Peyer's patch (tissue), 4 donors: ENCODE measurements around the gene HABP4.

Experiments used
- POLR2A ChIP-seq, 2 donors: fragments of 450-650 bp; IDR thresholded peaks; one replicate each; pipeline ENCODE4 v1.5.1; 2017; ENCODE audit warnings: antibody characterized with exemption in 2 of 2, mild to moderate bottlenecking in 2 of 2, moderate library complexity in 2 of 2
- TF ChIP-seq, protein P1 (sequence below), 6 experiments: fragments of 450-650 bp in 4 of 6; fragments of 200-600 bp in 2 of 6; sonication (generic) in 1 of 6; IDR thresholded peaks; one replicate each; pipeline ENCODE4 v1.5.1; 2017 to 2019; ENCODE audit warnings: antibody characterized with exemption in 6 of 6, mild to moderate bottlenecking in 3 of 6, moderate library complexity in 1 of 6

DNA sequence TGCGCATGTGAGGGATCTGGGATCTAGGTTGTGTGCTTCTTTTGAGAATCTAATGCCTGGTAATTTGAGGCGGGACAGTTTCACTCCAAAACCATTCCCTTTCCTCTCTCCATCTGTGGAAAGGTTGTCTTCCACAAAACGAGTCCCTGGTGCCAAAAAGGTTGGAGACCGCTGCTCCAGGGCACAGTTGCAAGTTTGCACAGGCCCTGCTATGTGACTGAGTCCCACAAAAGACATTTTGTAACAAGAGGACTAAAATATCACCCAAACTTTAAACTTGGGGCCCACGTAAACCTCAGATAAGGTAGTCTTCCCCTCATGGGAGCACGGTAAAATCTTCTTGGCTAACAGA is 26.0 kb upstream of the HABP4 start:
- TF ChIP-seq POLR2A (IDR thresholded peaks at IDR 0.05), result no peak
- TF ChIP-seq, protein P1, sequence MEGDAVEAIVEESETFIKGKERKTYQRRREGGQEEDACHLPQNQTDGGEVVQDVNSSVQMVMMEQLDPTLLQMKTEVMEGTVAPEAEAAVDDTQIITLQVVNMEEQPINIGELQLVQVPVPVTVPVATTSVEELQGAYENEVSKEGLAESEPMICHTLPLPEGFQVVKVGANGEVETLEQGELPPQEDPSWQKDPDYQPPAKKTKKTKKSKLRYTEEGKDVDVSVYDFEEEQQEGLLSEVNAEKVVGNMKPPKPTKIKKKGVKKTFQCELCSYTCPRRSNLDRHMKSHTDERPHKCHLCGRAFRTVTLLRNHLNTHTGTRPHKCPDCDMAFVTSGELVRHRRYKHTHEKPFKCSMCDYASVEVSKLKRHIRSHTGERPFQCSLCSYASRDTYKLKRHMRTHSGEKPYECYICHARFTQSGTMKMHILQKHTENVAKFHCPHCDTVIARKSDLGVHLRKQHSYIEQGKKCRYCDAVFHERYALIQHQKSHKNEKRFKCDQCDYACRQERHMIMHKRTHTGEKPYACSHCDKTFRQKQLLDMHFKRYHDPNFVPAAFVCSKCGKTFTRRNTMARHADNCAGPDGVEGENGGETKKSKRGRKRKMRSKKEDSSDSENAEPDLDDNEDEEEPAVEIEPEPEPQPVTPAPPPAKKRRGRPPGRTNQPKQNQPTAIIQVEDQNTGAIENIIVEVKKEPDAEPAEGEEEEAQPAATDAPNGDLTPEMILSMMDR (IDR thresholded peaks at IDR 0.05), result no peak
